ENCODE measurements around the gene PRKCQ. TPM values are rescaled to one million over a fixed set of nuclear protein-coding genes. Genes with fewer than 3 reads are reported as not detected.

Gene PRKCQ
- total and polyA plus RNA-seq, 3 experiments from 2014 or later: 44.1 to 55.3 (median 46.7) TPM

DNA sequence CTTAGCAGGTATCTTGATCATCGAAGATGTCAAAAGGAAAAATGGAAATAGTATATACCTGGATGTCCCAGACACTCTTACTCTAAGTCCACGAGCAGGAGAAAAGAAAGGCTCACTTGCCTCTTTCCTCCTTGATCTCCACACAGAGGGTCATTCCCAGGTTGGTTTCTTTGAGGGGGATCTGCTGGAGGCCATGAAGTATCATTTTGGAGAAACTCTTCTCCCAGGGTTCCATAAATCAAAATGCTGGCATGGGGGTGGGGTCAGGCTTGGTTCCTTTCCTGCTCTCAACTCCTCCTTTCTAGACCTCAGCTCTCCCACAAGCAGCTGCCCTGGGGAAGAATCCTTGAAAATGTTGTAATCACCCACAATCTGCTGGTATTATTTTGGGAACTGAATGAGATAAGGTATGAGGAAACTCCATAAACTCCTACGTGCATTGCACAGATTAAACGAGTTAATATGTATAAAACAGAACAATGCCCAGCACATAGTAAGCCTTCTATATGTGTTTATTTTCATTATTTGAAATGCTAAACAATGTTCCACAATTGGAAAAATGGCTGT is 54.4 kb downstream of the PRKCQ start:
- Mint-ChIP-seq H3K27me3 (peaks cover 0 to 2% of the 10 kb centered on the region in 2 donors), H3K4me3 (no peak overlapping the region)
- DNase-seq: no peak

DNA sequence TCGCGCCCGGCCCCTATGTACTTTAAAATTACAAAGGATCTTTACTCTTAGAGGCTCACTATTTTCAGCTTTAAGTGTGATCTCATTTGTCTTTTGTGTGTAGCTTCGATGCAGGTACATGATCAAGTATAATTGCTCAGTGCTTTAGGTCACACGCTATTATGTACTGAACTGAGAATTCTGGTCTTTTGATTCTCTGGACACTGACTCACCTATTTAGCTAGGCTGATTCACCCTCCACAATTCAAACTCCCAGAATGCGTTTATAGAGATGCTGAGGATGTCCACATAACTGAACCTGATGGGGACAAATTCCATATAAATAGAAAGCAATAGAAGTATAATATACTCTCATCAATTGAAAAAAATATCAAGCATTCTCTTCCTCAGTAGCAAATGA is 57.8 kb downstream of the PRKCQ start:
- H3K27me3 ChIP-seq (ENCODE audit: insufficient read depth, low read length, poor library complexity, severe bottlenecking): no peaks in the 10 kb centered on the region
- Mint-ChIP-seq H3K4me1 (peaks cover 70 to 94% (median 88%) of the 10 kb centered on the region in 3 donors), H3K27ac (peak overlapping the region in 3 of 8 donors; percentile 15 to 70 (median 55)), H3K27me3 (no peaks in the 10 kb centered on the region), H3K36me3 (peaks cover 10 to 68% (median 28%) of the 10 kb centered on the region in 3 donors), H3K4me3 (no peak overlapping the region), H3K9me3 (no peaks in the 10 kb centered on the region)
- H3K4me3 ChIP-seq (ENCODE audit: low read length): no peak overlapping the region
- peaks cover 38% of the 10 kb centered on the region for H3K4me1 ChIP-seq (ENCODE audit: insufficient read depth, low read length)
- H3K9me3 ChIP-seq (ENCODE audit: low read length): no peaks in the 10 kb centered on the region
- DNase-seq: no peak
- CTCF ChIA-PET: interaction anchor here (1.3 kb wide), 1 partner anchor 66 kb away, joined by 3 read pairs; no protein-coding TSS in a partner anchor
- POLR2A ChIA-PET: no interaction called here
- H3K36me3 ChIP-seq (ENCODE audit: insufficient read depth, low read length): peaks cover 10% of the 10 kb centered on the region
- H3K27ac ChIP-seq (ENCODE audit: low read depth, low read length): no peak overlapping the region

More for the DNA sequence above, 54.4 kb downstream of the PRKCQ start:
- POLR2A ChIA-PET: interaction anchor here (0.9 kb wide), 1 partner anchor 17 kb away, joined by 3 read pairs; no protein-coding TSS in a partner anchor
- Histone ChIP-seq H3K9me3 (ENCODE audit: low read length) (no peaks in the 10 kb centered on the region), H3K4me1 (ENCODE audit: insufficient read depth, low read length) (peaks cover 46% of the 10 kb centered on the region), H3K27ac (ENCODE audit: low read depth, low read length) (no peak overlapping the region), H3K4me3 (ENCODE audit: low read length) (no peak overlapping the region), H3K36me3 (ENCODE audit: insufficient read depth, low read length) (peaks cover 10% of the 10 kb centered on the region), H3K27me3 (ENCODE audit: insufficient read depth, low read length, poor library complexity, severe bottlenecking) (no peaks in the 10 kb centered on the region)
- Mint-ChIP-seq H3K36me3 (peaks cover 10 to 57% (median 28%) of the 10 kb centered on the region in 3 donors), H3K27ac (peak overlapping the region in 7 of 8 donors; percentile 37 to 99 (median 79)), H3K9me3 (no peaks in the 10 kb centered on the region), H3K4me1 (peaks cover 75 to 97% (median 91%) of the 10 kb centered on the region in 3 donors)
- CTCF ChIA-PET: interaction anchor here (1.4 kb wide), 1 partner anchor 12 kb away, joined by 3 read pairs; no protein-coding TSS in a partner anchor

DNA sequence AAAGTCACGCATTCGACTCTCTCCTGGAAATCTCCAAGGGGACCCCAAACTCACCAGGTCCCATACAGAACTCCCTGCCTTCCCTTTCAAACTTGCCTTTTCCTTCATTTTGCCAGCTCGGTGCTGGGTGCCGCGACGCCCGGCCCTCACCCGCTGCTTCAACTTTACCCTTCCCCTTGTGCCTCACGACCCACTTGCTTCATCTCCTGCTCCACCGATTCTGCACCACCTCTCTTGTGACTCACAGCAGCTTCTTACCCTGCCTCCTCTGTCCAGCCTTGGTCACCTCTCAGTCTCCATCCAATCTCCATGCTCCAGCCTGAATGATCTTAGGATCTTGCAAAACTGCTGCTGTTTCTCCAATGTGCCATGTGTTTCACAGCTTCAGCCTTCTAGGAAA is 59.9 kb downstream of the PRKCQ start:
- no peaks in the 10 kb centered on the region for H3K36me3 ChIP-seq (ENCODE audit: insufficient read depth, low read length)
- Mint-ChIP-seq H3K27me3 (no peaks in the 10 kb centered on the region), H3K27ac (peak overlapping the region in 7 of 8 donors; percentile 1 to 68 (median 45)), H3K4me3 (peak overlapping the region in 3 of 7 donors; percentile 2 to 12 (median 2)), H3K36me3 (peaks cover 0 to 51% (median 18%) of the 10 kb centered on the region in 3 donors), H3K4me1 (peaks cover 66 to 94% (median 88%) of the 10 kb centered on the region in 3 donors), H3K9me3 (no peaks in the 10 kb centered on the region)
- H3K27me3 ChIP-seq (ENCODE audit: insufficient read depth, low read length, poor library complexity, severe bottlenecking): no peaks in the 10 kb centered on the region
- CTCF ChIA-PET: interaction anchor here (0.9 to 1.5 kb wide), 2 partner anchors 11 to 81 kb away, joined by 3 read pairs; no protein-coding TSS in a partner anchor
- no peak for DNase-seq
- POLR2A ChIA-PET: no interaction called here
- H3K27ac ChIP-seq (ENCODE audit: low read depth, low read length): no peak overlapping the region
- H3K4me1 ChIP-seq (ENCODE audit: insufficient read depth, low read length): peaks cover 43% of the 10 kb centered on the region
- no peak overlapping the region for H3K4me3 ChIP-seq (ENCODE audit: low read length)
- no peaks in the 10 kb centered on the region for H3K9me3 ChIP-seq (ENCODE audit: low read length)

DNA sequence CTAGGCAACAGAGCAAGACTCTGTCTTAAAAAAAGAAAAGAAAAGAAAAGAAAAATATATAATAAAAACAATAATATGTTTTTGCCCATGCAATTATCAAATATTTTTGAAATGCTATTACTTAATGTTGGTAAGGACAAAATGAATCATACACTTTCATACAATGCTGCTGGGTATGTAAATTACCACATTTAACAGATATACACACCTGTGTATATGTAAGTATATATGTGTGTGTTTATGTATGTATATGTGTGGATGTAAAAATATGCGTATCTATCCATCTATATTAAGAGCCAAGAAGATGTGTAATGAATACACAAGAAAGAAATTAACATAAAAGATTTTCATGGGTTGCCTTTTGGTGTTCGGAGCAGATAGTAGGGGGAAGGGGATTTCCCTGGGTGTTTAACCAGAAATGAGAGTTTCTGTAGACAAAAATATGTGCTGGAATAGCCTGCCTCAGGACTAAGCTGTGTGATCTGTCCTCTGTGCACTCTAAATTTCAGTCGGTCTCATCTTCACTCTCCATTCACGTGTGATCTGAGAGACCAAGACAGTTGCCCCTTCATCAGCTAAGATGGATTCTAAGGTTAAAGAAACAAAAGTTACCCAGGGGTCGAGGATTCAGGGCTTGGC is 61.2 kb downstream of the PRKCQ start:
- Histone ChIP-seq H3K4me1 (ENCODE audit: insufficient read depth, low read length) (peaks cover 54% of the 10 kb centered on the region), H3K27me3 (ENCODE audit: insufficient read depth, low read length, poor library complexity, severe bottlenecking) (no peaks in the 10 kb centered on the region), H3K27ac (ENCODE audit: low read depth, low read length) (no peak overlapping the region), H3K36me3 (ENCODE audit: insufficient read depth, low read length) (peaks cover 9% of the 10 kb centered on the region), H3K4me3 (ENCODE audit: low read length) (no peak overlapping the region), H3K9me3 (ENCODE audit: low read length) (no peaks in the 10 kb centered on the region)
- Mint-ChIP-seq H3K9me3 (no peaks in the 10 kb centered on the region), H3K27me3 (no peaks in the 10 kb centered on the region), H3K4me1 (peaks cover 68 to 95% (median 93%) of the 10 kb centered on the region in 3 donors), H3K4me3 (peak overlapping the region in 3 of 7 donors; percentile 15 to 25 (median 16)), H3K27ac (peak overlapping the region in 7 of 8 donors; percentile 4 to 84 (median 50)), H3K36me3 (peaks cover 0 to 54% (median 18%) of the 10 kb centered on the region in 3 donors)
- CTCF ChIA-PET: interaction anchor here (0.6 to 1.5 kb wide), 3 partner anchors 12 to 558 kb away, joined by 3 read pairs; no protein-coding TSS in a partner anchor
- no peak for DNase-seq
- POLR2A ChIA-PET: interaction anchor here (1.5 kb wide), 1 partner anchor 11 kb away, joined by 4 read pairs; no protein-coding TSS in a partner anchor

DNA sequence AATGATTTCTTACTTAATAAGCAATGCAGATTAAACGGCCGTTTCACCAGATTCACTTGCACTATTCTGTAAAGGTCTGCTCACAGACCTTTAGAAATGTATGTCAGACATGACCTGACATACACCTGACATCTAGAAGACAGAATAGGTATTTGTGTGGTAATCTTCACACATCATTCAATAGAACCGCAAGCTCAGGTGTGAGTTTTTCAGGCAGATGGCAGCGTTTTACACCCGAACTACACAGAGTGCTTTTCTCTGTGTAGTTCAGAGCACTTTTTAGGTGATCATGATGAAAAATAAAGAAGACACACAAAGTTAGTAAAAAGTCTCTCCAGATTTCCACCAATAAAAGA is 63.2 kb downstream of the PRKCQ start:
- POLR2A ChIA-PET: interaction anchor here (0.8 kb wide), 1 partner anchor 44 kb away, joined by 3 read pairs; no protein-coding TSS in a partner anchor
- no peak overlapping the region for H3K27ac ChIP-seq (ENCODE audit: low read depth, low read length)
- peaks cover 80 to 96% (median 96%) of the 10 kb centered on the region in 3 donors for H3K4me1 Mint-ChIP-seq
- H3K4me3 Mint-ChIP-seq: peak overlapping the region in 3 of 7 donors; percentile 6 to 48 (median 38)
- CTCF ChIA-PET: interaction anchor here (1.1 to 1.6 kb wide), 5 partner anchors 14 to 92 kb away, joined by 3 to 4 read pairs (median 4); no protein-coding TSS in a partner anchor
- no peaks in the 10 kb centered on the region for H3K27me3 ChIP-seq (ENCODE audit: insufficient read depth, low read length, poor library complexity, severe bottlenecking)
- peak in 2 of 5 donors; percentile 28 to 29 for DNase-seq
- H3K9me3 ChIP-seq (ENCODE audit: low read length): no peaks in the 10 kb centered on the region
- H3K9me3 Mint-ChIP-seq: no peaks in the 10 kb centered on the region
- H3K36me3 ChIP-seq (ENCODE audit: insufficient read depth, low read length): peaks cover 12% of the 10 kb centered on the region
- H3K36me3 Mint-ChIP-seq: peaks cover 2 to 61% (median 20%) of the 10 kb centered on the region in 3 donors
- H3K27me3 Mint-ChIP-seq: no peaks in the 10 kb centered on the region
- H3K4me3 ChIP-seq (ENCODE audit: low read length): no peak overlapping the region
- H3K4me1 ChIP-seq (ENCODE audit: insufficient read depth, low read length): peaks cover 65% of the 10 kb centered on the region
- peak overlapping the region in 7 of 8 donors; percentile 46 to 83 (median 70) for H3K27ac Mint-ChIP-seq

DNA sequence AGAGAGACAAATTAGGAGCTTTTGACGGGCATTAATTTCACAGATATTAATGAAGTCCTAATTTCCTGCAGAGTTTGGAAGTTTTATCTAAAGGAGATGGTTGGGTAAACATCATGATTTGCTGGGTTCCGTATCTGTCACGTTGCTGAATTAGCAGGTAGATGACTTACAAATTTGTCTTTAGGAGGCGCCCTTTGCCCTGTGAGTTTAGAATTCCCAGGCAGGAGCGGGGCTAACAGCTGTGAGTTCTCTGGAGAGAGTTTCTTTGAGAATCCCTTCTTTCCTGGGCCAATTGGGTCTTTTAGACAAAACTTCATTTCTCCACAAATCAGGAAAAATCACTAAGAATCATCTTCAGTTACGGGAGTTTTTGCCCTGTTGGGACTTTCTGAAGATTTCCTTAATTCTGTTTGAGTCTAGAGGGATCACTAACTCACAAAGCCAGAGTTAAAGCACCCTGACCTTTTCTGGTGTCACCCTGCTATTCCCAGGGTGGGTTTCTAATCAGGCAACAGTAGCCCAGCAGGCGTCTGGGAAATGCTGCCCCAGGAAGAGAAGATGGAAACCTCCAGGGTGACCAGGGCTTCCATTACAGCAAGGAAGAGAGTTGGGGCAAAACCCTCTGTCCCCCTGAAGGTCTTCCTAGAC is 63.7 kb downstream of the PRKCQ start:
- Histone ChIP-seq H3K9me3 (ENCODE audit: low read length) (no peaks in the 10 kb centered on the region), H3K36me3 (ENCODE audit: insufficient read depth, low read length) (peaks cover 14% of the 10 kb centered on the region), H3K27ac (ENCODE audit: low read depth, low read length) (no peak overlapping the region), H3K27me3 (ENCODE audit: insufficient read depth, low read length, poor library complexity, severe bottlenecking) (no peaks in the 10 kb centered on the region), H3K4me3 (ENCODE audit: low read length) (no peak overlapping the region), H3K4me1 (ENCODE audit: insufficient read depth, low read length) (peaks cover 65% of the 10 kb centered on the region)
- Mint-ChIP-seq H3K4me1 (peaks cover 80 to 97% (median 97%) of the 10 kb centered on the region in 3 donors), H3K9me3 (no peaks in the 10 kb centered on the region), H3K4me3 (peak overlapping the region in 2 of 7 donors; percentile 37 to 48), H3K27ac (peak overlapping the region in 7 of 8 donors; percentile 46 to 83 (median 66)), H3K36me3 (peaks cover 7 to 63% (median 20%) of the 10 kb centered on the region in 3 donors), H3K27me3 (no peaks in the 10 kb centered on the region)
- no peak for DNase-seq
- CTCF ChIA-PET: interaction anchor here (1.1 to 1.6 kb wide), 3 partner anchors 14 to 93 kb away, joined by 3 to 4 read pairs (median 3); no protein-coding TSS in a partner anchor
- POLR2A ChIA-PET: interaction anchor here (0.8 kb wide), 1 partner anchor 45 kb away, joined by 3 read pairs; no protein-coding TSS in a partner anchor

DNA sequence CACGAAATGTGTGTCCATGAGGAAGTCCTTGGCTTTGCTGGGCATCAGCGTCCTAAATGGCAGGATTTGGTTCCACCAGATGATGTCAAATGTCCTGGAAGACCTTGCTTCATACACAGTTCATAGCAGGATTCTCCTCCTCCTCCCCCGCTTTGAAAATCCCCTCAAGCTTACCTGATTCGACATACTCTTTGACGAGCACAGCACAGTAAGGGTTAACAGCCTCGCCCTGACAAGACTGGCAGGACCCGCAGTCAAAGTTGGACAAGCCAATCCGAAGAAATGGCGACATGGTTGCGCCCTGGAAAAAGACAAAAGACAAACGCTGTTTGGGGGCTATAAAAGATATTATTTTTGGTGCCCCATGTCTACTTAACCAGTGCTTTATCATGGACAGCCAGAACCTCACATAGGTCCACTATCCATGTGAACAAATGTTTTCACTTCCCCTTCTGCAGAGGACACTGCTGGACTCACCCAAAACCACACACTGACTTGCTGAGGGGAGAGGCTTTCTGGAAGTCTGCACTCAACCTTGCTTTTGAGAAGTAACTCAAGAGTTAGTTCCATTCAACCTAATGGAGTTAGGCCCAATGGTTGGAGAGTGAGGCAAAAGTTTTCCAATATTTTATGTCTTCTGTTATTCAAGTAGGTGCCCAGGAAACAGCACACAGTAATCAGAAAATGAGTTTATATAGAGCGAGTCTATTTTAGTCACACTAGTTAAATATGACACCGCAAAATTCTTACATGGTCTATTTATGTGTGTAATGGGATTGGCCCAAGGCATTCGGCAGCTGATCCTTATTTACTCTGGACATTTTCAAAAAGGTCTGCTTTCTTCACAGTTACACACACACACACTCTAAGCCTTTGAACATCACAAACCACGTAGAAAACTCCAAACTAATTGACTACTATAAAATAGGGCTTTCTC is 65.0 kb downstream of the PRKCQ start:
- H3K4me3 Mint-ChIP-seq: no peak overlapping the region
- no peaks in the 10 kb centered on the region for H3K9me3 ChIP-seq (ENCODE audit: low read length)
- no peaks in the 10 kb centered on the region for H3K27me3 ChIP-seq (ENCODE audit: insufficient read depth, low read length, poor library complexity, severe bottlenecking)
- ChIA-PET POLR2A (no interaction called here), CTCF (interaction anchor here (0.9 to 1.1 kb wide), 2 partner anchors 15 to 85 kb away, joined by 3 read pairs; no protein-coding TSS in a partner anchor)
- H3K4me3 ChIP-seq (ENCODE audit: low read length): no peak overlapping the region
- H3K36me3 Mint-ChIP-seq: peaks cover 18 to 65% (median 24%) of the 10 kb centered on the region in 3 donors
- H3K27ac Mint-ChIP-seq: peak overlapping the region in 7 of 8 donors; percentile 3 to 87 (median 72)
- H3K27me3 Mint-ChIP-seq: no peaks in the 10 kb centered on the region
- no peak overlapping the region for H3K27ac ChIP-seq (ENCODE audit: low read depth, low read length)
- H3K36me3 ChIP-seq (ENCODE audit: insufficient read depth, low read length): peaks cover 25% of the 10 kb centered on the region
- no peaks in the 10 kb centered on the region for H3K9me3 Mint-ChIP-seq
- H3K4me1 Mint-ChIP-seq: peaks cover 75 to 94% (median 92%) of the 10 kb centered on the region in 3 donors
- peaks cover 57% of the 10 kb centered on the region for H3K4me1 ChIP-seq (ENCODE audit: insufficient read depth, low read length)
- DNase-seq: no peak
